K562 (cell line): ENCODE measurements around the gene DNAH5. TPM values are rescaled to one million over a fixed set of nuclear protein-coding genes. Genes with fewer than 3 reads are reported as not detected.

Experiments
- ATAC-seq: fragments of 200-7000 bp; cut with Tn5 transposase; 3 replicates; pipeline ENCODE4 v1.9.1; 2020; ENCODE audit warnings: moderate library complexity
- BruUV-seq: library from RNA; stranded (reverse); fragments of 400-500 nt; replicated peaks from 2 replicates; lab custom pipeline; 2021; lab: Mats Ljungman, UMichigan
- CTCF ChIA-PET: fragments of 300-600 bp; formaldehyde crosslinking; extraction: SDS; loops from one replicate; lab custom pipeline; 2021; ENCODE audit warnings: low intra/inter-chr PET ratio; lab: Yijun Ruan, JAX
- POLR2A ChIA-PET: fragments of 300-600, 350-650 bp; sonication (Branson Sonifier 250); formaldehyde crosslinking; extraction: SDS; loops from one replicate; lab custom pipeline; 2021; ENCODE audit warnings: antibody characterized with exemption, inconsistent platforms; lab: Yijun Ruan, JAX
- DNase-seq, 4 experiments: peaks; one replicate each; pipeline versions ENCODE4 v3.0.0 to v3.0.0-alpha.2; 2011 to 2018; ENCODE audit warnings: low spot score in 3 of 4, mixed read lengths in 3 of 4; ENCODE audit errors: extremely low read depth in 1 of 4
- FAIRE-seq: peaks from 2 replicates; lab custom pipeline; 2011; peaks lifted over from hg19 to GRCh38; lab: Jason Lieb, UNC
- H2AFZ ChIP-seq: 2 replicates; pipeline ENCODE4 v1.6.0; 2011; ENCODE audit warnings: low read depth, low read length, control low read depth, inconsistent platforms
- H3K27ac ChIP-seq: fragments of 200-600 bp; 3 replicates; pipeline ENCODE4 v1.8.0; 2011; ENCODE audit warnings: low read depth, mild to moderate bottlenecking, control low read depth, inconsistent platforms, low read length, moderate library complexity, mixed read lengths; ENCODE audit errors: extremely low read depth
- H3K27me3 ChIP-seq, 2 experiments: fragments of 300-600 bp in 1 of 2; 2 replicates in 1 of 2; 3 replicates in 1 of 2; pipeline versions ENCODE4 v1.6.0 to v1.8.0; 2011; ENCODE audit warnings: inconsistent platforms in 2 of 2, low read length in 2 of 2, mild to moderate bottlenecking in 1 of 2, mixed read lengths in 1 of 2, moderate library complexity in 1 of 2; ENCODE audit not compliant: control insufficient read depth in 2 of 2, insufficient read depth in 2 of 2
- H3K36me3 ChIP-seq: fragments of 300-600 bp; 3 replicates; pipeline ENCODE4 v1.8.0; 2011; ENCODE audit warnings: mild to moderate bottlenecking, low read length, inconsistent platforms; ENCODE audit not compliant: control insufficient read depth, insufficient read depth
- H3K4me1 ChIP-seq, 2 experiments: fragments of 200-600 bp in 1 of 2; replicated peaks in 1 of 2; 2 replicates in 1 of 2; 3 replicates in 1 of 2; pipeline versions ENCODE4 v1.5.1 to v1.8.0; 2011; ENCODE audit warnings: inconsistent platforms in 2 of 2, low read length in 2 of 2, mild to moderate bottlenecking in 1 of 2, mixed read lengths in 1 of 2, moderate library complexity in 1 of 2; ENCODE audit not compliant: control insufficient read depth in 2 of 2, insufficient read depth in 2 of 2
- H3K4me2 ChIP-seq: 2 replicates; pipeline ENCODE4 v1.6.1; 2011; ENCODE audit warnings: low read length, control low read depth, inconsistent platforms, mixed read lengths; ENCODE audit not compliant: insufficient read depth
- H3K4me3 ChIP-seq: fragments of 200-600 bp; sonication (generic), shearing (Covaris generic); 2 replicates; pipeline ENCODE4 v1.5.1; 2016; ENCODE audit warnings: control low read depth, inconsistent platforms
- H3K79me2 ChIP-seq: fragments of 200-600 bp; 3 replicates; pipeline ENCODE4 v1.8.0; 2011; ENCODE audit warnings: low read length, inconsistent platforms; ENCODE audit not compliant: control insufficient read depth, insufficient read depth
- H3K9ac ChIP-seq, 2 experiments: 2 replicates each; pipeline versions ENCODE4 v1.6.0 to v1.6.1; 2011; ENCODE audit warnings: low read depth in 2 of 2, low read length in 2 of 2, control low read depth in 1 of 2, inconsistent platforms in 1 of 2, mild to moderate bottlenecking in 1 of 2, mixed read lengths in 1 of 2; ENCODE audit not compliant: insufficient read depth in 1 of 2
- H3K9me1 ChIP-seq: one replicate; pipeline ENCODE4 v1.6.0; 2011; ENCODE audit warnings: inconsistent platforms, mild to moderate bottlenecking, low read length, moderate library complexity; ENCODE audit not compliant: control insufficient read depth, insufficient read depth
- H3K9me3 ChIP-seq: replicated peaks from 2 replicates; pipeline ENCODE4 v1.5.1; 2011; ENCODE audit warnings: low read depth, low read length, inconsistent platforms; ENCODE audit not compliant: control insufficient read depth, insufficient read depth
- H4K20me1 ChIP-seq: replicated peaks from 2 replicates; pipeline ENCODE4 v1.6.1; 2011; ENCODE audit warnings: low read length, inconsistent platforms, mixed read lengths; ENCODE audit not compliant: control insufficient read depth, insufficient read depth
- CEBPG ChIP-seq, 3 experiments: fragments of 200-800 bp in 1 of 3; sonication (Bioruptor generic) in 1 of 3; sonication (generic) in 1 of 3; formaldehyde crosslinking in 1 of 3; IDR thresholded peaks in 2 of 3; conservative IDR thresholded peaks in 1 of 3; 2 replicates each; pipeline versions ENCODE4 v1.6.1 to v1.8.0; 2016 to 2022; ENCODE audit warnings: missing compliant biosample characterization in 2 of 3, missing genetic modification characterization in 2 of 3, mild to moderate bottlenecking in 1 of 3, missing genetic modification reagents in 1 of 3
- KDM2B ChIP-seq: fragments of 250-450 bp; sonication (Bioruptor Pico); IDR thresholded peaks from 2 replicates; pipeline ENCODE4 v1.8.0; 2021; ENCODE audit warnings: mild to moderate bottlenecking, moderate library complexity
- PYGO2 ChIP-seq: fragments of 450-650 bp; IDR thresholded peaks from 2 replicates; pipeline ENCODE4 v1.6.1; 2016; ENCODE audit warnings: mild to moderate bottlenecking, missing genetic modification characterization, moderate library complexity, missing compliant biosample characterization
- ZFP30 ChIP-seq: fragments of 250-450 bp; sonication (Bioruptor Pico); IDR thresholded peaks from 2 replicates; pipeline ENCODE4 v1.8.0; 2022; ENCODE audit warnings: moderate library complexity, mild to moderate bottlenecking, inconsistent platforms, borderline replicate concordance
- ZKSCAN1 ChIP-seq: fragments of 150-350 bp; IDR thresholded peaks from 2 replicates; pipeline ENCODE4 v1.6.1; 2016; ENCODE audit warnings: low read depth, low read length
- ZNF263 ChIP-seq: sonication (generic); formaldehyde crosslinking; IDR thresholded peaks from 2 replicates; pipeline ENCODE4 v1.8.0; 2022; ENCODE audit warnings: mild to moderate bottlenecking, missing genetic modification reagents, borderline replicate concordance
- ZNF280A ChIP-seq: fragments of 450-650 bp; IDR thresholded peaks from 2 replicates; pipeline ENCODE4 v1.6.1; 2018; ENCODE audit warnings: mild to moderate bottlenecking, low read depth; ENCODE audit not compliant: partially characterized antibody
- ZNF79 ChIP-seq: fragments of 250-450 bp; sonication (Bioruptor Pico); IDR thresholded peaks from 2 replicates; pipeline ENCODE4 v1.4.0; 2020; ENCODE audit warnings: low read depth, mild to moderate bottlenecking, moderate library complexity
- WGBS: fragments of 100-300 bp; shearing (Covaris generic); methylation state at CpG from one replicate; pipeline ENCODE4 v1.1.6; 2016; ENCODE audit warnings: low coverage, mixed read lengths; ENCODE audit not compliant: insufficient coverage; ENCODE audit errors: missing lambda C conversion rate; 5-methylcytosine and 5-hydroxymethylcytosine counted together
- in situ Hi-C: fragments of 300-500 bp; cut with MboI; formaldehyde crosslinking; loops from 4 replicates; pipeline ENCODE4 v1.15.0; 2018; ENCODE audit warnings: inconsistent platforms, mixed read lengths
- intact Hi-C: fragments of 100-400 bp; cut with micrococcal nuclease; formaldehyde crosslinking; loops from 2 replicates; pipeline ENCODE4 v1.14.2; 2022
- polyA plus RNA-seq, 8 experiments: library from polyadenylated mRNA; depleted of rRNA in 4 of 8; stranded (reverse) in 5 of 8; unstranded in 3 of 8; fragments of >200 nt; fragmentation: Nextera tagmentation in 2 of 8; fragmentation: Illumina TruSeq in 1 of 8; extraction: Ambion mirVana in 2 of 8; extraction: Trizol in 1 of 8; gene quantifications; 2 replicates each; pipeline versions ENCODE4 v1.2.1 to v1.2.3, GENCODE V29; 2011 to 2014; ENCODE audit warnings: inconsistent platforms in 1 of 8, missing spikeins in 1 of 8
- total RNA-seq, 7 experiments: library from RNA; depleted of rRNA in 6 of 7; stranded (reverse); fragments of >200 nt in 6 of 7; fragmentation: Illumina TruSeq in 2 of 7; extraction: Trizol in 2 of 7; gene quantifications; 2 replicates each; pipeline versions ENCODE4 v1.2.1 to v1.2.3, GENCODE V29; 2011 to 2021; ENCODE audit warnings: low replicate concordance in 1 of 7
- TF ChIP-seq, protein P1 (sequence below): fragments of 450-650 bp; formaldehyde crosslinking; IDR thresholded peaks from 2 replicates; pipeline ENCODE4 v1.4.0; 2022; ENCODE audit warnings: missing genetic modification characterization

Gene DNAH5
- total and polyA plus RNA-seq, 9 of the 15 experiments (the other 6 are each of a cell fraction or from before 2014, with no cell fraction given), result 0.03 TPM; not detected in 8

- TF ChIP-seq ZKSCAN1 (no peak), CEBPG (CRISPR knock-in tag; IDR thresholded peaks at IDR 0.05) (no peak), CEBPG (tag; conservative IDR thresholded peaks at IDR 0.05 in 1 of 2, IDR thresholded peaks at IDR 0.05 in 1 of 2) (peak in 1 of 2 experiments; percentile 71; a peak in 2 of 4 replicates)
- in situ Hi-C loops, result no loop called here
- no peaks in the 10 kb centered on the region for H3K36me3 ChIP-seq
- no peak for FAIRE-seq
- intact Hi-C loops, result no loop called here
- H4K20me1 ChIP-seq, result no peaks in the 10 kb centered on the region
- H3K9me3 ChIP-seq, result no peaks in the 10 kb centered on the region
- no peak overlapping the region for H3K9ac ChIP-seq
- H3K79me2 ChIP-seq, result no peaks in the 10 kb centered on the region
- no peak for ATAC-seq
- no peak overlapping the region for H3K27ac ChIP-seq
- no peak for DNase-seq
- no peaks in the 10 kb centered on the region for H3K9me1 ChIP-seq
- ChIA-PET POLR2A (no interaction called here), CTCF (no interaction called here)
- H3K27me3 ChIP-seq, result no peaks in the 10 kb centered on the region
- no peak overlapping the region for H3K4me3 ChIP-seq
- WGBS, result 1% methylated on average over 5 of the region's 5 CpGs
- H3K4me1 ChIP-seq, result no peaks in the 10 kb centered on the region
- H2AFZ ChIP-seq, result no peak overlapping the region
- no peak overlapping the region for H3K4me2 ChIP-seq
- BruUV-seq, result no TSS peak
Observed at GRCh38 chr5:13859270-13860065, 85.0 kb downstream of the DNAH5 start.

DNA sequence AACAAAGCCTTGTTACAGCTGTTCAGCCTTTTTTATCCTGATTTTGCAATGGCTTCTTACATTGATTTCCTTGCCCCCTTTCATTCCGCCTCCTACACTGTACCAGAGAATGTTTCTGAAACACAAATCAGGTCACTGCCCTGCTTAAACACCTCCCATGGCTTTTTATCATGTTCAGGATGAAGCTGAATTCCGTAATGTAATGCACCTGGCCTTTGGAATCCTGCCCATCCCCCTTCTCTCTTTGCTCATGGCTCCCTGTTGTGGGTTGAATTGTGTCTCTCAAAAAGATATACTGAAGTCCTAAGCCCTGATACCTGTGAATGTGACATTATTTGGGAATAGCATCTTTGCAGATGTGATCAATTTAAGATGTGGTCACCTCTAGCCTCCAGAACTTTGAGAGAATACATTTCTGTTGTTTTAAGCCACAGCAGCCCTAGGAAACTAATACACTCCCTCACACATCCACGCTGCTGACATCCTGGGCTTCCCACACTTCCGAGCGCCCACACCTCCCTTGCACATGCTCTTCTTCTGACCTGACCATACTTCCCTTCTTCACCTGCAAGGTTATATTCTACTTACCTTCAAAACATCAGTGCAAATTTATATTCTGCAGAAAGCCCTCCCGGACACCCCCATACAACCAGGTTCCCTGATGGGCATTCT is 101.2 kb downstream of the DNAH5 start:
- H3K4me2 ChIP-seq, result no peak overlapping the region
- no peak overlapping the region for H3K4me3 ChIP-seq
- DNase-seq (no peak), ATAC-seq (no peak), FAIRE-seq (no peak)
- no peaks in the 10 kb centered on the region for H3K36me3 ChIP-seq
- in situ Hi-C loops, result no loop called here
- no peak overlapping the region for H2AFZ ChIP-seq
- no TSS peak for BruUV-seq
- H3K9me3 ChIP-seq, result no peaks in the 10 kb centered on the region
- ChIA-PET POLR2A (no interaction called here), CTCF (no interaction called here)
- intact Hi-C loops, result no loop called here
- 0% methylated on average over 6 of the region's 6 CpGs for WGBS
- H3K9me1 ChIP-seq, result no peaks in the 10 kb centered on the region
- H4K20me1 ChIP-seq, result no peaks in the 10 kb centered on the region
- H3K79me2 ChIP-seq, result no peaks in the 10 kb centered on the region
- H3K27me3 ChIP-seq, result no peaks in the 10 kb centered on the region
- no peaks in the 10 kb centered on the region for H3K4me1 ChIP-seq
- no peak overlapping the region for H3K9ac ChIP-seq
- H3K27ac ChIP-seq, result no peak overlapping the region
- TF ChIP-seq KDM2B (CRISPR knock-in tag), result no peak
- TF ChIP-seq ZNF280A, result no peak
- TF ChIP-seq, protein P1, sequence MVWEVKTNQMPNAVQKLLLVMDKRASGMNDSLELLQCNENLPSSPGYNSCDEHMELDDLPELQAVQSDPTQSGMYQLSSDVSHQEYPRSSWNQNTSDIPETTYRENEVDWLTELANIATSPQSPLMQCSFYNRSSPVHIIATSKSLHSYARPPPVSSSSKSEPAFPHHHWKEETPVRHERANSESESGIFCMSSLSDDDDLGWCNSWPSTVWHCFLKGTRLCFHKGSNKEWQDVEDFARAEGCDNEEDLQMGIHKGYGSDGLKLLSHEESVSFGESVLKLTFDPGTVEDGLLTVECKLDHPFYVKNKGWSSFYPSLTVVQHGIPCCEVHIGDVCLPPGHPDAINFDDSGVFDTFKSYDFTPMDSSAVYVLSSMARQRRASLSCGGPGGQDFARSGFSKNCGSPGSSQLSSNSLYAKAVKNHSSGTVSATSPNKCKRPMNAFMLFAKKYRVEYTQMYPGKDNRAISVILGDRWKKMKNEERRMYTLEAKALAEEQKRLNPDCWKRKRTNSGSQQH (CRISPR knock-in tag), result no peak
- no peak for TF ChIP-seq ZFP30
- TF ChIP-seq ZNF263 (CRISPR knock-in tag), result no peak
- no peak for TF ChIP-seq PYGO2 (tag)
- TF ChIP-seq ZNF79 (CRISPR knock-in tag), result no peak
